GM21529 (cell line): Measurements from ENCODE around the gene UTS2R.

ENCODE experiments used
- ATAC-seq: cut with Tn5 transposase; IDR thresholded peaks from one replicate; pipeline ENCODE4 v1.9.1; 2021; ENCODE audit not compliant: unreplicated experiment

UTS2R gene

GRCh38 chr17:82371333-82372248 is at the start of gene UTS2R:
Gene UTS2R (plus strand): TSS chr17:82371765. CDS start chr17:82374325, 2,560 bp downstream.
- ATAC-seq: no peak

- ATAC-seq: no peak
Observed at GRCh38 chr17:82321947-82322466, 49.6 kb upstream of the UTS2R start.

- no peak for ATAC-seq
Observed at GRCh38 chr17:82322526-82323453, 48.8 kb upstream of the UTS2R start.

GRCh38 chr17:82323514-82324234 is 47.9 kb upstream of the UTS2R start:
- no peak for ATAC-seq

- no peak for ATAC-seq
Observed at GRCh38 chr17:82324566-82325285, 46.8 kb upstream of the UTS2R start.

GRCh38 chr17:82325286-82326180 is 46.0 kb upstream of the UTS2R start:
- ATAC-seq: no peak

GRCh38 chr17:82327289-82327688 is 44.3 kb upstream of the UTS2R start:
- ATAC-seq: no peak

GRCh38 chr17:82327757-82328140 is 43.8 kb upstream of the UTS2R start:
- no peak for ATAC-seq

- ATAC-seq: no peak
Observed at GRCh38 chr17:82328141-82328993, 43.2 kb upstream of the UTS2R start.

- no peak for ATAC-seq
Observed at GRCh38 chr17:82328994-82329507, 42.5 kb upstream of the UTS2R start.

GRCh38 chr17:82329683-82330321 is 41.8 kb upstream of the UTS2R start:
- ATAC-seq: no peak

- no peak for ATAC-seq
Observed at GRCh38 chr17:82330322-82331239, 41.0 kb upstream of the UTS2R start.

GRCh38 chr17:82331345-82331939 is 40.1 kb upstream of the UTS2R start:
- ATAC-seq: no peak

GRCh38 chr17:82332669-82333278 is 38.8 kb upstream of the UTS2R start:
- ATAC-seq: no peak

GRCh38 chr17:82333279-82334171 is 38.0 kb upstream of the UTS2R start, which contains the start of gene SECTM1:
Gene SECTM1 (minus strand): TSS chr17:82333766. CDS start chr17:82327240, 6,526 bp downstream.
- no peak for ATAC-seq
